Islet of Langerhans (tissue), 1 donor: ENCODE data around the gene GAGE12H.
"Not testable (repeated sequence)": the region's sequence is repeated elsewhere in the genome, so short reads cannot be mapped to it uniquely, and the experiment has no call there.

Source experiments
- FAIRE-seq: peaks from one replicate; lab custom pipeline; 2011; peaks lifted over from hg19 to GRCh38; lab: Jason Lieb, UNC

Gene GAGE12H

GRCh38 chrX:49579649-49580048, at the start of gene GAGE12H:
GAGE12H (plus strand) TSS chrX:49579949; CDS start chrX:49581104, 1,155 bp downstream.
- not testable (repeated sequence) for FAIRE-seq

DNA sequence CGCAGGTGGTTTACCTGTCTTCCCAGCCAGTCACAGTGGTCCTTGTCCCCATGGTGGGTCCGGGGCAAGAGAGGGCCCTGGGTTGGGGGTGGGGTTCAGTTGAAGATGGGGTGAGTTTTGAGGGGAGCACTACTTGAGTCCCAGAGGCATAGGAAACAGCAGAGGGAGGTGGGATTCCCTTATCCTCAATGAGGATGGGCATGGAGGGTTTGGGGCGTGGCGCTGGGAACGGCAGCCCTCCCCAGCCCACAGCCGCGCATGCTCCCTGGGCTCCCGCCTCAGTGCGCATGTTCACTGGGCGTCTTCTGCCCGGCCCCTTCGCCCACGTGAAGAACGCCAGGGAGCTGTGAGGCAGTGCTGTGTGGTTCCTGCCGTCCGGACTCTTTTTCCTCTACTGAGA, 47.9 kb upstream of the GAGE12H start, which contains the start of gene GAGE12C:
GAGE12C (plus strand) TSS at position 301 of the 400 bp plus-strand sequence. CDS start 1,155 bp downstream, outside the sequence.
- FAIRE-seq, result not testable (repeated sequence)

GRCh38 chrX:49541433-49541832, 38.3 kb upstream of the GAGE12H start, which contains the start of gene GAGE12D:
GAGE12D (plus strand) TSS chrX:49541733; CDS start chrX:49542888, 1,155 bp downstream.
- not testable (repeated sequence) for FAIRE-seq

DNA sequence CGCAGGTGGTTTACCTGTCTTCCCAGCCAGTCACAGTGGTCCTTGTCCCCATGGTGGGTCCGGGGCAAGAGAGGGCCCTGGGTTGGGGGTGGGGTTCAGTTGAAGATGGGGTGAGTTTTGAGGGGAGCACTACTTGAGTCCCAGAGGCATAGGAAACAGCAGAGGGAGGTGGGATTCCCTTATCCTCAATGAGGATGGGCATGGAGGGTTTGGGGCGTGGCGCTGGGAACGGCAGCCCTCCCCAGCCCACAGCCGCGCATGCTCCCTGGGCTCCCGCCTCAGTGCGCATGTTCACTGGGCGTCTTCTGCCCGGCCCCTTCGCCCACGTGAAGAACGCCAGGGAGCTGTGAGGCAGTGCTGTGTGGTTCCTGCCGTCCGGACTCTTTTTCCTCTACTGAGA, 28.8 kb upstream of the GAGE12H start, which contains the start of gene GAGE12E:
GAGE12E (plus strand) TSS at position 301 of the 400 bp plus-strand sequence. CDS start 1,155 bp downstream, outside the sequence.
- FAIRE-seq, result not testable (repeated sequence)

DNA sequence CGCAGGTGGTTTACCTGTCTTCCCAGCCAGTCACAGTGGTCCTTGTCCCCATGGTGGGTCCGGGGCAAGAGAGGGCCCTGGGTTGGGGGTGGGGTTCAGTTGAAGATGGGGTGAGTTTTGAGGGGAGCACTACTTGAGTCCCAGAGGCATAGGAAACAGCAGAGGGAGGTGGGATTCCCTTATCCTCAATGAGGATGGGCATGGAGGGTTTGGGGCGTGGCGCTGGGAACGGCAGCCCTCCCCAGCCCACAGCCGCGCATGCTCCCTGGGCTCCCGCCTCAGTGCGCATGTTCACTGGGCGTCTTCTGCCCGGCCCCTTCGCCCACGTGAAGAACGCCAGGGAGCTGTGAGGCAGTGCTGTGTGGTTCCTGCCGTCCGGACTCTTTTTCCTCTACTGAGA, 19.2 kb upstream of the GAGE12H start, which contains the start of gene GAGE12F:
GAGE12F (plus strand) TSS at position 301 of the 400 bp plus-strand sequence. CDS start 1,155 bp downstream, outside the sequence.
- FAIRE-seq, result not testable (repeated sequence)

GRCh38 chrX:49568728-49569127, 11.0 kb upstream of the GAGE12H start:
- FAIRE-seq, result not testable (repeated sequence)

DNA sequence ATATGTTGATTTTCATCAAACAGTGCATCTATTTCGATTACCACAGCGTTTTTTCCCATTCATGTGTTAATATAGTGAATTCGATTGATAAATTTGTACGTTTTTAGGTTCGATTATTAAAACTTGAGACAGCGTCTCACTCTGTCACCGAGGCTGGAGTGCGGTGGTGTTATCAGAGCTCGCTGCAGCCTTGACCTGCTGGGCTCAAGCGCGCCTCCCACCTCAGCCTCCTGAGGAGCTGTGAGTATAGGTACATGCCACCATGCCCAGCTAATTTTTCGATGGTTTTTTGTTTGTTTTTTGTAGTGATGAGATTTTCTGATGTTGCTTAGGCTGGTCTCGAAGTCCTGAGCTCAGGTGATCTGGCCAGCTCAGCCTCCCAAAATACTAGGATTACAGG, 10.6 kb upstream of the GAGE12H start:
- not testable (repeated sequence) for FAIRE-seq

GRCh38 chrX:49570100-49570499, 9.6 kb upstream of the GAGE12H start, which contains the start of gene GAGE12G:
GAGE12G (plus strand) TSS chrX:49570400; CDS start chrX:49571555, 1,155 bp downstream.
- FAIRE-seq, result not testable (repeated sequence)

DNA sequence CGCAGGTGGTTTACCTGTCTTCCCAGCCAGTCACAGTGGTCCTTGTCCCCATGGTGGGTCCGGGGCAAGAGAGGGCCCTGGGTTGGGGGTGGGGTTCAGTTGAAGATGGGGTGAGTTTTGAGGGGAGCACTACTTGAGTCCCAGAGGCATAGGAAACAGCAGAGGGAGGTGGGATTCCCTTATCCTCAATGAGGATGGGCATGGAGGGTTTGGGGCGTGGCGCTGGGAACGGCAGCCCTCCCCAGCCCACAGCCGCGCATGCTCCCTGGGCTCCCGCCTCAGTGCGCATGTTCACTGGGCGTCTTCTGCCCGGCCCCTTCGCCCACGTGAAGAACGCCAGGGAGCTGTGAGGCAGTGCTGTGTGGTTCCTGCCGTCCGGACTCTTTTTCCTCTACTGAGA, 9.4 kb downstream of the GAGE12H start, which contains the start of gene GAGE2A:
GAGE2A (plus strand) TSS at position 301 of the 400 bp plus-strand sequence. CDS start 1,155 bp downstream, outside the sequence.
- not testable (repeated sequence) for FAIRE-seq

GRCh38 chrX:49589769-49590478, 10.2 kb downstream of the GAGE12H start:
- FAIRE-seq, result not testable (repeated sequence)

DNA sequence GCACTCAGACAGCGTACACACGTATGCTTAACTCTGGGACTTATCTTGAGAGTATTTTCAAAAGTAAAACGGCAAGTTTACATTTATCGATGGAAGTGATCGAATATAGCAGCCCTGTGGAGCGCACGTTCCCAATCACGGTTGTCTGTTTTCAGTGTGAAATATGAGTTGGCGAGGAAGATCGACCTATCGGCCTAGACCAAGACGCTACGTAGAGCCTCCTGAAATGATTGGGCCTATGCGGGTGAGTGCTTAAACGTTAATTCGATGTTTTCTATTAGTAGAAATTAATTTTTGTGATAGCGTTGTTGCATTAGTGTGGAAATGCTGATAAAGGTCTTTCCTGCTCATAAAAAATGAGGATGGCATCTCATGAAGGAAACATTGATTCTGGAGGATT, 10.7 kb downstream of the GAGE12H start:
- not testable (repeated sequence) for FAIRE-seq

DNA sequence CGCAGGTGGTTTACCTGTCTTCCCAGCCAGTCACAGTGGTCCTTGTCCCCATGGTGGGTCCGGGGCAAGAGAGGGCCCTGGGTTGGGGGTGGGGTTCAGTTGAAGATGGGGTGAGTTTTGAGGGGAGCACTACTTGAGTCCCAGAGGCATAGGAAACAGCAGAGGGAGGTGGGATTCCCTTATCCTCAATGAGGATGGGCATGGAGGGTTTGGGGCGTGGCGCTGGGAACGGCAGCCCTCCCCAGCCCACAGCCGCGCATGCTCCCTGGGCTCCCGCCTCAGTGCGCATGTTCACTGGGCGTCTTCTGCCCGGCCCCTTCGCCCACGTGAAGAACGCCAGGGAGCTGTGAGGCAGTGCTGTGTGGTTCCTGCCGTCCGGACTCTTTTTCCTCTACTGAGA, 19.0 kb downstream of the GAGE12H start, which contains the start of gene GAGE1:
GAGE1 (plus strand) TSS at position 301 of the 400 bp plus-strand sequence. CDS start 1,155 bp downstream, outside the sequence.
- FAIRE-seq, result not testable (repeated sequence)

DNA sequence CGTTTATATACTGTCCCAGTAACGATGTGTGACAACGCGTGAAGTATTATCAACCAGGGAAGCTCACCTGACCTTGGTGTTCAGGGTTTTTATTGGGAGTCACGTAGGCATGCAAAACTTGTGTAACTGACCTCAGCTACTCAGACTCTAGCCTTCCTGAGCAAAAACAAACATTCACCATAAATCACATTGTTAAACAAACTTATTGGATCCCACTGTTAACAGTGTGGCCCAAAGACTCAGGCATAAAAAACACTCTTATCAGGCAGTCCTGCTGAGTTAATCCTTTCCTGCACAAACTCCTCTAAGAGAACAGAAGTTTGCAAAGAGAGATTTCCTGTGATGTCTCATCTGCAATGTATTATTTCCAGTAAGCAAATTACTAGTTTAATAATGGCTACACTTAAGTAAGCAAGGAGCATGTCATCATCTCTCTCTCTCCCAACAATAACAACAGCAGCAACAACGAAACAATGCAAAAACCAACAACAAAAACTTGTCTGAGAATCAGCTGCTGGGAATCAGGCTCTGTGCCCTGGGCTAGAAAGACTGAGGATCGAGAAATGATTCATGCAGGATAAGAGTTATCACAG, 31.1 kb downstream of the GAGE12H start:
- no peak for FAIRE-seq

GRCh38 chrX:49618574-49618973, 38.8 kb downstream of the GAGE12H start:
- no peak for FAIRE-seq

DNA sequence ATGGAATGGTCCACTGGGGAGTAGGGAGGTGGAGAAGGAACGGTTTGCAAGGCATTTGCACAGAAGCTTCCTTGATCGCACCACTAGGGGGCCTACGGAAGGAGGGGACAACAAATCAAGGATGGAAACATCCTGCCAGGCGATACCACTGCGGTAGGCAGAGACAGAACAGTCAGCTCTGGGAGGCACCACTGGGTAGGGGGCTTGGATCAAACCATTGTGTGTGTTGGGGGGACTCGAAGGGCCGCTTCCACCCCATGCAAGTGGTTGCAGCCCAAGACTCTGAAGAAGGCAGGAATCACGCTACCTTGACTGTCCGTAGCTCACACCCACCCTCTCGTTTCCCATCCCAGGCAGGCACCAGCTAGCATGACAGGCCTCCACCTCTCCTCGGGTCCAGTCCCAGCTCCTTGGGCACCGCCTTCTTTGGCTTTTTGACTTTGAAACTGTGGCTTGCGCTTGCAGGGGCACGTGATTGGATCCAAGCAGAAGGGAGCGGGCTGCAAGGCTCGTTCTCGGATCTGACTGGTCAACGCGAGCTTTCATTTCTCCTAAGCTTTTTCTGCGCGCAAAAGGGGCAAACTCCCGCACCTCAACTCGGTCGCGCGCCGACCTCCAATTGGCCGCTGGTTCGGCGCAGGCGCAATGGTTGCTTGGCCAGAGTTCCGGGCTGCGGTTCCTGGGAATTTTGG, 47.5 kb downstream of the GAGE12H start:
- no peak for FAIRE-seq
